Breast epithelium (tissue), 4 donors: ENCODE data around the gene ARHGAP4. TPM values are rescaled to one million over a fixed set of nuclear protein-coding genes. Genes with fewer than 3 reads are reported as not detected.

Experiments
- DNase-seq, 2 donors: peaks; one replicate each; pipeline ENCODE4 v3.0.0-alpha.2; 2019; ENCODE audit warnings: low spot score in 2 of 2
- H3K27ac ChIP-seq, 2 donors: fragments of 200-600 bp; sonication (generic) in 1 of 2; one replicate each; pipeline ENCODE4 v1.5.1; 2016 to 2019; ENCODE audit warnings: mild to moderate bottlenecking in 1 of 2
- H3K27me3 ChIP-seq, 2 donors: fragments of 200-600 bp; sonication (generic) in 1 of 2; one replicate each; pipeline versions ENCODE4 v1.5.1 to v1.6.0; 2017 to 2019; ENCODE audit warnings: control low read depth in 1 of 2, mild to moderate bottlenecking in 1 of 2
- H3K36me3 ChIP-seq: fragments of 200-600 bp; one replicate; pipeline ENCODE4 v1.5.1; 2019
- H3K4me1 ChIP-seq, 2 donors: fragments of 200-600 bp; sonication (generic); one replicate each; pipeline ENCODE4 v1.5.1; 2016 to 2019; ENCODE audit warnings: control low read depth in 1 of 2
- H3K4me3 ChIP-seq, 3 donors: fragments of 200-600 bp; sonication (generic); 1 replicate in 2 of 3; 2 replicates in 1 of 3; pipeline ENCODE4 v1.5.1; 2016 to 2019; ENCODE audit warnings: mild to moderate bottlenecking in 3 of 3, moderate library complexity in 2 of 3
- H3K9me3 ChIP-seq, 2 donors: fragments of 200-600 bp; sonication (generic) in 1 of 2; one replicate each; pipeline ENCODE4 v1.5.1; 2016 to 2019; ENCODE audit warnings: control low read depth in 1 of 2
- CTCF ChIP-seq, 3 donors: fragments of 450-650 bp; IDR thresholded peaks; one replicate each; pipeline ENCODE4 v1.5.1; 2016 to 2017; ENCODE audit warnings: antibody characterized with exemption in 3 of 3, mild to moderate bottlenecking in 3 of 3, moderate library complexity in 3 of 3
- POLR2A ChIP-seq: fragments of 450-650 bp; IDR thresholded peaks from one replicate; pipeline ENCODE4 v1.6.1; 2016; ENCODE audit warnings: antibody characterized with exemption, mild to moderate bottlenecking, moderate library complexity
- POLR2AphosphoS5 ChIP-seq, 3 donors: sonication (generic); formaldehyde crosslinking; IDR thresholded peaks; one replicate each; pipeline ENCODE4 v1.6.1; 2017; ENCODE audit warnings: antibody characterized with exemption in 3 of 3
- intact Hi-C: fragments of 100-400 bp; cut with DNase I; formaldehyde crosslinking; loops from one replicate; pipeline ENCODE4 v1.15.1; 2023; ENCODE audit warnings: low total_unique reads
- total RNA-seq, 3 donors: library from RNA; depleted of rRNA; stranded (reverse); fragments of >200 nt; gene quantifications; one replicate each; pipeline ENCODE4 v1.1.0, GENCODE V29; 2016

Gene ARHGAP4
- total RNA-seq, 3 donors from 2014 or later = 18.4 to 21.5 (median 19.8) TPM

- no peak overlapping the region for H3K27ac ChIP-seq
- H3K36me3 ChIP-seq = no peaks in the 10 kb centered on the region
- H3K27me3 ChIP-seq = peaks cover 0 to 25% of the 10 kb centered on the region in 2 donors
- TF ChIP-seq CTCF (IDR thresholded peaks at IDR 0.05) (no peak), POLR2AphosphoS5 (IDR thresholded peaks at IDR 0.05) (no peak), POLR2A (no peak)
- DNase-seq = no peak
- no peaks in the 10 kb centered on the region for H3K9me3 ChIP-seq
- H3K4me1 ChIP-seq = no peaks in the 10 kb centered on the region
- intact Hi-C loops = loop anchor here (10.0 kb wide), 1 partner anchor 162 kb away; the partner anchor contains the start of genes IDH3G and SSR4
- H3K4me3 ChIP-seq = no peak overlapping the region
Observed at GRCh38 chrX:153957224-153957623, 31.2 kb upstream of the ARHGAP4 start.

GRCh38 chrX:153956044-153956907 lies 30.2 kb upstream of the ARHGAP4 start:
- H3K27me3 ChIP-seq = peaks cover 0 to 15% of the 10 kb centered on the region in 2 donors

GRCh38 chrX:153955228-153955732 lies 29.2 kb upstream of the ARHGAP4 start:
- no peak for DNase-seq
- no peaks in the 10 kb centered on the region for H3K36me3 ChIP-seq
- TF ChIP-seq CTCF (IDR thresholded peaks at IDR 0.05) (no peak), POLR2AphosphoS5 (IDR thresholded peaks at IDR 0.05) (no peak), POLR2A (no peak)
- H3K27me3 ChIP-seq = peaks cover 0 to 15% of the 10 kb centered on the region in 2 donors
- intact Hi-C loops = loop anchor here (10.0 kb wide), 1 partner anchor 160 kb away; the partner anchor contains the start of genes IDH3G and SSR4
- no peaks in the 10 kb centered on the region for H3K4me1 ChIP-seq
- no peak overlapping the region for H3K27ac ChIP-seq
- H3K4me3 ChIP-seq = no peak overlapping the region
- H3K9me3 ChIP-seq = no peaks in the 10 kb centered on the region

More at GRCh38 chrX:153956044-153956907, 30.2 kb upstream of the ARHGAP4 start:
- DNase-seq = no peak
- H3K9me3 ChIP-seq = no peaks in the 10 kb centered on the region
- intact Hi-C loops = loop anchor here (10.0 kb wide), 1 partner anchor 161 kb away; the partner anchor contains the start of genes IDH3G and SSR4
- H3K36me3 ChIP-seq = no peaks in the 10 kb centered on the region
- no peaks in the 10 kb centered on the region for H3K4me1 ChIP-seq
- no peak for TF ChIP-seq POLR2AphosphoS5 (IDR thresholded peaks at IDR 0.05)
- TF ChIP-seq CTCF (IDR thresholded peaks at IDR 0.05) = no peak
- TF ChIP-seq POLR2A = no peak
- H3K27ac ChIP-seq = no peak overlapping the region
- H3K4me3 ChIP-seq = no peak overlapping the region

- TF ChIP-seq POLR2AphosphoS5 (IDR thresholded peaks at IDR 0.05) = no peak
- TF ChIP-seq CTCF (IDR thresholded peaks at IDR 0.05) = no peak
- H3K4me3 ChIP-seq = no peak overlapping the region
- H3K27ac ChIP-seq = peak overlapping the region in 1 of 2 donors; percentile 68
- no peaks in the 10 kb centered on the region for H3K36me3 ChIP-seq
- intact Hi-C loops = loop anchor here (5.0 to 10.0 kb wide), 2 partner anchors 160 to 192 kb away; partner anchors contain the start of genes IDH3G, PLXNB3 and SSR4
- H3K4me1 ChIP-seq = no peaks in the 10 kb centered on the region
- no peaks in the 10 kb centered on the region for H3K9me3 ChIP-seq
- no peak for DNase-seq
- H3K27me3 ChIP-seq = peaks cover 0 to 10% of the 10 kb centered on the region in 2 donors
Observed at GRCh38 chrX:153954558-153955227, 28.6 kb upstream of the ARHGAP4 start.
